ENCODE measurements around the gene RNU1-4. TPM values are rescaled to one million over a fixed set of nuclear protein-coding genes. Genes with fewer than 3 reads are reported as not detected.
"Not testable (repeated sequence)": the region's sequence is repeated elsewhere in the genome, so short reads cannot be mapped to it uniquely, and the experiment has no call there.

The RNU1-4 gene
- total and polyA plus RNA-seq, 10 donors, result under 0.01 to 8,075 (median 6,234) TPM; not detected in 3

DNA sequence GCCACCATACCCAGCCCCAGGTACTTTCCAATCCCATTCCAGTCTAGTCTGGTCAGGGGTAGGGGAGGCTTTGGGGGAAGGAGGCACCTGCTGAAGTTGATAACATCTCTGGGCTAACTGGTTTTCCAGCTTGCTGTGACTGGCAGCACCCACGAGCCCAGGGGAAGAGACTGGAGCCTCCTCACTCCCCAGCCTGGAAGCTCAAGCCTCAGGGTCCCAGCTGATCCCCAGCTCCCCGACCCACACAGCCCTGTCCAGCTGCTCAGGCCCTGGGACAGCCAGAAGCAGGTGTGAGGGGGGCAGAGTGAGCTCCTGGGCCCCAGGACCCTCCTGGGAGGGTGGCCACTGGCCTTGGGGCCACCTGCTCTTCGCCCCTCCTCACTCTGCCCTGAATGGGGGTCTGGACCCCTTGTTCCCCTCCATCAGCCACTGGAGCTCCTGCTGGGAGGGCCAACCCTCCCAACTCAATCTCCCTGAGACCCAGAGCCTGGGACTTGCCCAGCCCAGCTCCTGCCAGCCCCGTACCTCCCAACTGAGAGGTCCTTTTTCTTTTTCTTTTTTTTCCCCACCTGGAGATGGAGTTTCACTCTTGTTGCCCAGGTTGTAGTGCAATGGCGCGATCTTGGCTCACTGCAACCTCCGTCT lies 23.5 kb upstream of the RNU1-4 start:
- peak; percentile 69 for DNase-seq
- intact Hi-C loops (cut with DNase I; ENCODE audit: low total_unique reads), result no loop called here
- Histone ChIP-seq H3K27me3 (replicated peaks in 1 of 7) (peaks cover 0 to 58% (median 34%) of the 10 kb centered on the region in 7 donors), H3K9me3 (no peaks in the 10 kb centered on the region), H3K27ac (no peak overlapping the region), H3K4me3 (no peak overlapping the region), H3K36me3 (no peaks in the 10 kb centered on the region), H3K4me1 (peaks cover 0 to 3% (median 0%) of the 10 kb centered on the region in 6 donors)
- 77 to 91% (median 80%) methylated on average over 7 of the region's 7 CpGs for WGBS, 5 donors
- TF ChIP-seq POLR2AphosphoS5 (IDR thresholded peaks at IDR 0.05), result no peak
- no peak for TF ChIP-seq POLR2A (IDR thresholded peaks at IDR 0.05)
- TF ChIP-seq, protein P1, sequence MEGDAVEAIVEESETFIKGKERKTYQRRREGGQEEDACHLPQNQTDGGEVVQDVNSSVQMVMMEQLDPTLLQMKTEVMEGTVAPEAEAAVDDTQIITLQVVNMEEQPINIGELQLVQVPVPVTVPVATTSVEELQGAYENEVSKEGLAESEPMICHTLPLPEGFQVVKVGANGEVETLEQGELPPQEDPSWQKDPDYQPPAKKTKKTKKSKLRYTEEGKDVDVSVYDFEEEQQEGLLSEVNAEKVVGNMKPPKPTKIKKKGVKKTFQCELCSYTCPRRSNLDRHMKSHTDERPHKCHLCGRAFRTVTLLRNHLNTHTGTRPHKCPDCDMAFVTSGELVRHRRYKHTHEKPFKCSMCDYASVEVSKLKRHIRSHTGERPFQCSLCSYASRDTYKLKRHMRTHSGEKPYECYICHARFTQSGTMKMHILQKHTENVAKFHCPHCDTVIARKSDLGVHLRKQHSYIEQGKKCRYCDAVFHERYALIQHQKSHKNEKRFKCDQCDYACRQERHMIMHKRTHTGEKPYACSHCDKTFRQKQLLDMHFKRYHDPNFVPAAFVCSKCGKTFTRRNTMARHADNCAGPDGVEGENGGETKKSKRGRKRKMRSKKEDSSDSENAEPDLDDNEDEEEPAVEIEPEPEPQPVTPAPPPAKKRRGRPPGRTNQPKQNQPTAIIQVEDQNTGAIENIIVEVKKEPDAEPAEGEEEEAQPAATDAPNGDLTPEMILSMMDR (IDR thresholded peaks at IDR 0.05 in 8 of 11, conservative IDR thresholded peaks at IDR 0.05 in 3 of 11), result no peak

DNA sequence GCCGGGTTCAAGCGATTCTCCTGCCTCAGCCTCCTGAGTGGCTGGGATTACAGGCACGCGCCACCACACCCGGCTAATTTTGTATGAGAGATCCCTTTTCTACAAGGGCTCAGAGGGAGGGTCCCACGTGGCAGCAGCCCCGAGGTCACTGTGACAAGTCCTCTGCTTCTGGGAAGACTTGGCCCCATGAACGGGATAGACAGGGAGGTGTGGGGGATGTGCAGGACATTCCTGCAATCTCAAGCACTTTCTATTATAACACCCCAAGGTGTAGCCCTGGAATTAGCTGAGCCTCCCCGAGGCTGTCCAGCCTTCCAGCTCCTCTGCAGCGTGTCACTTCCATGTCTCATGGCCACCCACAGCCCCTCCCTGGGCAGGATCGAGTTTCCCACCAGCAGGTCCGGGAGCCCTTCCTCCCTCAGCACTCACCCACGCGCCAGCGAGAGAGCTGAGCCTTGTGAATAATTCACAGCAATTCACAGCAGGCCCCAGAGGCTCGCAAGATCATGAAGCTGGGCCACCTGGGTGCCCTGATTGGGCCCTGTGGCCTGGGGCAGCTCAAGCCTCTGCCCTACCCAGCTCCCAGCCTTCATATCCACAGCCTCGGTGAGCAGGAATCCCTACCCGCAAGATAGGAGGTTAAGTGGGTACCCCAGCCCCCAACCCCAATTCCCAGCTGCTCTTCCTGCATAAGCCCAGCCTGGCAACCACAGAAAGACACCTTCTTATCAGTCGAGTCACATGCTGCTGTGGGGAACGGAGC lies 22.8 kb upstream of the RNU1-4 start:
- H3K4me1 ChIP-seq, result peaks cover 0 to 3% (median 0%) of the 10 kb centered on the region in 6 donors
- no peaks in the 10 kb centered on the region for H3K36me3 ChIP-seq
- peaks cover 0 to 58% (median 34%) of the 10 kb centered on the region in 7 donors for H3K27me3 ChIP-seq (replicated peaks in 1 of 7)
- TF ChIP-seq, protein P1 (IDR thresholded peaks at IDR 0.05 in 8 of 11, conservative IDR thresholded peaks at IDR 0.05 in 3 of 11), result no peak
- no peak for TF ChIP-seq POLR2A (IDR thresholded peaks at IDR 0.05)
- no peak for TF ChIP-seq POLR2AphosphoS5 (IDR thresholded peaks at IDR 0.05)
- no peaks in the 10 kb centered on the region for H3K9me3 ChIP-seq
- DNase-seq, result peak; percentile 64
- H3K27ac ChIP-seq, result no peak overlapping the region
- intact Hi-C loops (cut with DNase I; ENCODE audit: low total_unique reads), result no loop called here
- WGBS, 5 donors, result 60 to 72% (median 69%) methylated on average over 20 of the region's 20 CpGs
- no peak overlapping the region for H3K4me3 ChIP-seq

DNA sequence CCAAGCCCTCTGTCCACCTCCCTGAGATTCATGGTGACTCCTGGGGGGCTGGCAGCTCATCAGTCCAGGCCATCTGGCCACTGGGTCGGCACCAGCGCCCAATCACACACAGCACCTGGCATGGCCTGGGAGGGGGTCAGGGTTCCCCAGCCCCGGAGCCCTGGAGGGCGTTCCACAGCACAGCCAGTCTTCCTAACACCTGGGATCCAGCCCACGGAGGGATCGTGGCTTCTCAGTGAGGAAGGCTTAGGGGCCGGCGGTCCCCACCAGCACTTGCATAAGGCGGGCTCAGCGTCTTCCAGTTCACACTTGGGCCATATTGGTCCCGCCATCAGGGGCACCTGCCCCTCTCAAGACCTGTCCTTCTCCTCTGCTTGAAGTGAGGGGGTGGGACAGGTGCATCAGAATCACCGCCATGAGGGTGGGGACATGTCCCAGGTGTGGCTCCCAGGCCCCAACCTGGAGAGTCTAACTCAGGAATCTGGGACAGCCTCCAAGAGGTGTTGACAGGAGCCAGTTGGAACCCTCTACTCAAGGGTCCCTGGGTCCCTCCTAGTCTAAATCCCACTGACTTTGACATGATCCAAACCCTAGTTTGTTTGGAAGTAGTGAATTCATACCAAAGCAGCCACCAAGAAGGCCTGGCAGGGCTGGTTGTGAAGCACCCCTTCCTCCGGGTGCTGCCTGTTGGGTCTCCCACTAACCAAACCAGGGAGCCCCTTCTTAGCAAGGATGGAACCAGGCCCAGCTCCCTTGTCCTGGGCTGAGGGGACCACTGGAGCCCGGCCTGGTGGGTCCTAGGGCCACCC lies 22.0 kb upstream of the RNU1-4 start:
- H3K9me3 ChIP-seq; H3K36me3 ChIP-seq; H3K27ac ChIP-seq; H3K4me3 ChIP-seq; H3K4me1 ChIP-seq; intact Hi-C loops (cut with DNase I; ENCODE audit: low total_unique reads): not testable (repeated sequence)
- DNase-seq, result peak; percentile 73
- 81 to 92% (median 90%) methylated on average over 14 of the region's 14 CpGs for WGBS, 5 donors
- peaks cover 0 to 59% (median 34%) of the 10 kb centered on the region in 7 donors for H3K27me3 ChIP-seq (replicated peaks in 1 of 7)

DNA sequence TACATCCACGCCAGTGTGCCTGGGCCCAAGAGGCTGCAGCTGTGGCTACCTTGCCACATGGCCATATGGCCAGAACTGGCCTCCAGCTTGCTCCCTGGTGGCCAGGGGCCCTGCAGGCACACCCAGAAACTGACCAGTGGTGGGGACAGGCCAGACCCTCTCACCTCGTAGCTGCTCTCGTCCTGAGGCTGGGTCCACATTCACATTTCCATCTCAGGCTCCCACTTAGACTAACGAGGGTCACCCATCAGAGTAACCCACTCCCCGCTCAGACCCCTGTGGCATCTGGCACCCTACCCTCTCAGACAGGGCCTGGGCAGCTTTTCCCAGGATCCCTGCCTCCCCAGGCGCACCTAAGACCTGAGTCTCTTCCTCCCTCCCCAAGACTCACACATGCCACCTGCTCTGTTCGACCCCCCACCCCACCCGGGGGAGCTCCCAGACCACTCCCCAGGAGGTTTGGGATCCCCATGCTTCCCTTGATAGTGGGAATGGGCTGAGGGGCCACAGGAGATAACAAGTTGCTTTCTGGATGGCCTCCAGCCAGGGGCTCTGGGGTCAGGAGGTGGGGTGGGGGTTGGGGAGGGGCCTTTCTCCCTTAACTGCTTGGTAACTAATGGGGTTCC lies 21.3 kb upstream of the RNU1-4 start:
- intact Hi-C loops (cut with DNase I; ENCODE audit: low total_unique reads), result no loop called here
- no peak overlapping the region for H3K27ac ChIP-seq
- 86 to 96% (median 88%) methylated on average over 8 of the region's 8 CpGs for WGBS, 5 donors
- H3K9me3 ChIP-seq, result no peaks in the 10 kb centered on the region
- H3K27me3 ChIP-seq (replicated peaks in 1 of 7), result peaks cover 0 to 67% (median 36%) of the 10 kb centered on the region in 7 donors
- H3K4me3 ChIP-seq, result no peak overlapping the region
- H3K36me3 ChIP-seq, result no peaks in the 10 kb centered on the region
- peak; percentile 72 for DNase-seq
- peaks cover 0 to 3% (median 0%) of the 10 kb centered on the region in 6 donors for H3K4me1 ChIP-seq
- TF ChIP-seq POLR2A (IDR thresholded peaks at IDR 0.05) (no peak), POLR2AphosphoS5 (IDR thresholded peaks at IDR 0.05) (no peak)
- TF ChIP-seq, protein P1 (IDR thresholded peaks at IDR 0.05 in 8 of 11, conservative IDR thresholded peaks at IDR 0.05 in 3 of 11), result no peak

Measured in spleen (tissue), 11 donors.